Measurements from ENCODE around the gene KLHL1.

DNA sequence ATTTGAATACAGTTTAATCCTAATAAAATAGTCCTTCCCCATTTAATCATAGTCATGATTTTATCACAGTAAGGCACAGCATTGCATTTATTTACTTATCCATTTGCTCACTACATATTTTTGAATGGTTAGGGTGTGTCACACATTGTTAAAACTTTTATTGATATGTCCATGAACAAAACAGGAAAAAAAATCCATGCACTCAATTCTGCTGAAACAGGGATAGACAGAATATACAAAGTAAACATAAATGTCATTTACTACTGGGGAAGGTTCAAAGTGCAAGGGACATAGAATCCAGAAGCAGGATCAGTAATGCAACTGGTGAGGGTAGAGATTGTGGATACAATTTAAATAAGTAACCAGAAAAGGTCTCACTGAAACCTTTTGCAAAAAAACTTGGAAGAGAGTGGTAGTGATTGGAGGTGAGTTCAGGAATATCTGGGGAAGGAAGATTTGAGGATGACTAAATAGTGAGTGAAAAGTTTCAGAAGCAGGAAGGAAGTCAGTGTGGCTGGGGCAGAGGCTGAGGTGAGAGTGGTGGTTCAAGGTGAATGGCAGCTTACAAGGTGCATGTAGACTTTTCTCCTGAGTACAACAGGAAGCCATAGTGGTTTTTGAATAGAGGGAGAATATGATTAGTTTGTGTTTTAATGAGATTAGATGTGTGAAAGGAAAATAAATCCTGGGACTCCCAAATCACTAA is 387.8 kb downstream of the KLHL1 start:
- TF ChIP-seq, protein P1, sequence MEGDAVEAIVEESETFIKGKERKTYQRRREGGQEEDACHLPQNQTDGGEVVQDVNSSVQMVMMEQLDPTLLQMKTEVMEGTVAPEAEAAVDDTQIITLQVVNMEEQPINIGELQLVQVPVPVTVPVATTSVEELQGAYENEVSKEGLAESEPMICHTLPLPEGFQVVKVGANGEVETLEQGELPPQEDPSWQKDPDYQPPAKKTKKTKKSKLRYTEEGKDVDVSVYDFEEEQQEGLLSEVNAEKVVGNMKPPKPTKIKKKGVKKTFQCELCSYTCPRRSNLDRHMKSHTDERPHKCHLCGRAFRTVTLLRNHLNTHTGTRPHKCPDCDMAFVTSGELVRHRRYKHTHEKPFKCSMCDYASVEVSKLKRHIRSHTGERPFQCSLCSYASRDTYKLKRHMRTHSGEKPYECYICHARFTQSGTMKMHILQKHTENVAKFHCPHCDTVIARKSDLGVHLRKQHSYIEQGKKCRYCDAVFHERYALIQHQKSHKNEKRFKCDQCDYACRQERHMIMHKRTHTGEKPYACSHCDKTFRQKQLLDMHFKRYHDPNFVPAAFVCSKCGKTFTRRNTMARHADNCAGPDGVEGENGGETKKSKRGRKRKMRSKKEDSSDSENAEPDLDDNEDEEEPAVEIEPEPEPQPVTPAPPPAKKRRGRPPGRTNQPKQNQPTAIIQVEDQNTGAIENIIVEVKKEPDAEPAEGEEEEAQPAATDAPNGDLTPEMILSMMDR (IDR thresholded peaks at IDR 0.05 in 2 of 3, conservative IDR thresholded peaks at IDR 0.05 in 1 of 3; ENCODE audit: insufficient read depth in 2 of 3, low read depth in 1 of 3, low read length in 3 of 3): no peak
- TF ChIP-seq POLR2A (conservative IDR thresholded peaks at IDR 0.05): no peak
- no peak for TF ChIP-seq MAFG (tag; conservative IDR thresholded peaks at IDR 0.05)
- no peak for TF ChIP-seq SMARCA5 (IDR thresholded peaks at IDR 0.05)
- TF ChIP-seq, protein P2, sequence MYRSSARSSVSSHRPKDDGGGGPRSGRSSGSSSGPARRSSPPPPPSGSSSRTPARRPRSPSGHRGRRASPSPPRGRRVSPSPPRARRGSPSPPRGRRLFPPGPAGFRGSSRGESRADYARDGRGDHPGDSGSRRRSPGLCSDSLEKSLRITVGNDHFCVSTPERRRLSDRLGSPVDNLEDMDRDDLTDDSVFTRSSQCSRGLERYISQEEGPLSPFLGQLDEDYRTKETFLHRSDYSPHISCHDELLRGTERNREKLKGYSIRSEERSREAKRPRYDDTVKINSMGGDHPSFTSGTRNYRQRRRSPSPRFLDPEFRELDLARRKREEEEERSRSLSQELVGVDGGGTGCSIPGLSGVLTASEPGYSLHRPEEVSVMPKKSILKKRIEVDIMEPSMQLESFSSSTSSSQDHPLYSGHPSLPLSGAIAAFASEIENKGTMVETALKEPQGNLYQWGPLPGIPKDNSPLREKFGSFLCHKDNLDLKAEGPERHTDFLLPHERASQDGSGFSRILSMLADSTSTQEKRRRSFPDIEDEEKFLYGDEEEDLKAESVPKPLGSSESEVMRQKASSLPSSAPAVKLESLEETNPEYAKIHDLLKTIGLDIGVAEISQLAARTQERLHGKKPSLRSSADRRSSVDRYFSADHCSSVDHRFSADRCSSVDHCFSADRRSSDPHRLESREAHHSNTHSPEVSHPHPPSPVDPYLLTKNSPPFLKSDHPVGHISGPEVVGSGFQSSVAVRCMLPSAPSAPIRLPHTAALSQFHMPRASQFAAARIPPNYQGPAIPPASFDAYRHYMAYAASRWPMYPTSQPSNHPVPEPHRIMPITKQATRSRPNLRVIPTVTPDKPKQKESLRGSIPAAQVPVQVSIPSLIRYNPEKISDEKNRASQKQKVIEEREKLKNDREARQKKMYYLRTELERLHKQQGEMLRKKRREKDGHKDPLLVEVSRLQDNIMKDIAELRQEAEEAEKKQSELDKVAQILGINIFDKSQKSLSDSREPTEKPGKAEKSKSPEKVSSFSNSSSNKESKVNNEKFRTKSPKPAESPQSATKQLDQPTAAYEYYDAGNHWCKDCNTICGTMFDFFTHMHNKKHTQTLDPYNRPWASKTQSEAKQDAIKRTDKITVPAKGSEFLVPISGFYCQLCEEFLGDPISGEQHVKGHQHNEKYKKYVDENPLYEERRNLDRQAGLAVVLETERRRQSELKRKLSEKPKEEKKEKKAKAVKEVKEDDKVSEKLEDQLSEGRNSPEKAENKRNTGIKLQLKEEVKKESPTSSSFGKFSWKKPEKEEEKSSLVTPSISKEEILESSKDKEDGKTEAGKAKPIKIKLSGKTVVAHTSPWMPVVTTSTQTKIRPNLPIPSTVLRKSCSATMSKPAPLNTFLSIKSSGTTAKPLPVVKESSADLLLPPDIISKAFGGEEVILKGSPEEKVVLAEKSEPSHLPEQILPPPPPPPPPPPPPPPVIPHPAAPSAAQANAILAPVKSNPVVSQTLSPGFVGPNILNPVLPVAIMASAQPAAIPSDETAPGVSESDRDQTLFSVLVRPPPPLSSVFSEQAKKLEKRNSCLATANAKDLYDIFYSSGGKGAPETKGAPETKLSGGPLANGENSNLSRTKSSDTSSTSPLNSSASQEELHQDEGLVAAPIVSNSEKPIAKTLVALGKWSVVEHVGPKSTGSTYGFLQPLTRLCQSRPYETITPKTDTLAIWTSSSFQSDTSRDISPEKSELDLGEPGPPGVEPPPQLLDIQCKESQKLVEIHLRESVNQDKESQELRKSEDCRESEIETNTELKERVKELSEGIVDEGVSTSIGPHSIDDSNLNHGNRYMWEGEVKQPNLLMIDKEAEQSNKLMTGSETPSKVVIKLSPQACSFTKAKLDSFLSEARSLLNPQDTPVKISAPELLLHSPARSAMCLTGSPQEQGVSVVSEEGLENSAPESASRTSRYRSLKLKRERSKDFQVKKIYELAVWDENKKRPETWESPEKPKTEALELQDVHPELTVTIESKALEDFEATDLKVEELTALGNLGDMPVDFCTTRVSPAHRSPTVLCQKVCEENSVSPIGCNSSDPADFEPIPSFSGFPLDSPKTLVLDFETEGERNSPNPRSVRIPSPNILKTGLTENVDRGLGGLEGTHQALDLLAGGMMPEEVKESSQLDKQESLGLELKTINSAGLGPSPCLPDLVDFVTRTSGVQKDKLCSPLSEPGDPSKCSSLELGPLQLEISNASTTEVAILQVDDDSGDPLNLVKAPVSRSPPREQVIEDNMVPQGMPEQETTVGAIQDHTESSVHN (IDR thresholded peaks at IDR 0.05; ENCODE audit: borderline replicate concordance in 1 of 2, low read depth in 1 of 2): no peak
- TF ChIP-seq, protein P3, sequence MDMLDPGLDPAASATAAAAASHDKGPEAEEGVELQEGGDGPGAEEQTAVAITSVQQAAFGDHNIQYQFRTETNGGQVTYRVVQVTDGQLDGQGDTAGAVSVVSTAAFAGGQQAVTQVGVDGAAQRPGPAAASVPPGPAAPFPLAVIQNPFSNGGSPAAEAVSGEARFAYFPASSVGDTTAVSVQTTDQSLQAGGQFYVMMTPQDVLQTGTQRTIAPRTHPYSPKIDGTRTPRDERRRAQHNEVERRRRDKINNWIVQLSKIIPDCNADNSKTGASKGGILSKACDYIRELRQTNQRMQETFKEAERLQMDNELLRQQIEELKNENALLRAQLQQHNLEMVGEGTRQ (CRISPR knock-in tag; IDR thresholded peaks at IDR 0.05): no peak
- TF ChIP-seq, protein P4, sequence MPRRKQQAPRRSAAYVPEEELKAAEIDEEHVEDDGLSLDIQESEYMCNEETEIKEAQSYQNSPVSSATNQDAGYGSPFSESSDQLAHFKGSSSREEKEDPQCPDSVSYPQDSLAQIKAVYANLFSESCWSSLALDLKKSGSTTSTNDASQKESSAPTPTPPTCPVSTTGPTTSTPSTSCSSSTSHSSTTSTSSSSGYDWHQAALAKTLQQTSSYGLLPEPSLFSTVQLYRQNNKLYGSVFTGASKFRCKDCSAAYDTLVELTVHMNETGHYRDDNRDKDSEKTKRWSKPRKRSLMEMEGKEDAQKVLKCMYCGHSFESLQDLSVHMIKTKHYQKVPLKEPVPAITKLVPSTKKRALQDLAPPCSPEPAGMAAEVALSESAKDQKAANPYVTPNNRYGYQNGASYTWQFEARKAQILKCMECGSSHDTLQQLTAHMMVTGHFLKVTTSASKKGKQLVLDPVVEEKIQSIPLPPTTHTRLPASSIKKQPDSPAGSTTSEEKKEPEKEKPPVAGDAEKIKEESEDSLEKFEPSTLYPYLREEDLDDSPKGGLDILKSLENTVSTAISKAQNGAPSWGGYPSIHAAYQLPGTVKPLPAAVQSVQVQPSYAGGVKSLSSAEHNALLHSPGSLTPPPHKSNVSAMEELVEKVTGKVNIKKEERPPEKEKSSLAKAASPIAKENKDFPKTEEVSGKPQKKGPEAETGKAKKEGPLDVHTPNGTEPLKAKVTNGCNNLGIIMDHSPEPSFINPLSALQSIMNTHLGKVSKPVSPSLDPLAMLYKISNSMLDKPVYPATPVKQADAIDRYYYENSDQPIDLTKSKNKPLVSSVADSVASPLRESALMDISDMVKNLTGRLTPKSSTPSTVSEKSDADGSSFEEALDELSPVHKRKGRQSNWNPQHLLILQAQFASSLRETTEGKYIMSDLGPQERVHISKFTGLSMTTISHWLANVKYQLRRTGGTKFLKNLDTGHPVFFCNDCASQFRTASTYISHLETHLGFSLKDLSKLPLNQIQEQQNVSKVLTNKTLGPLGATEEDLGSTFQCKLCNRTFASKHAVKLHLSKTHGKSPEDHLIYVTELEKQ (CRISPR knock-in tag; IDR thresholded peaks at IDR 0.05): no peak
